NCI-H748 treated with DMSO at 0.1 percent for 48 hours (cell line): ENCODE measurements around the gene MESP2.

ENCODE experiments used
- DNase-seq: peaks from one replicate; lab custom pipeline; 2025; lab: John Stamatoyannopoulos, UW

The MESP2 gene

GRCh38 chr15:89802231-89802928 is 26.2 kb downstream of the MESP2 start:
- no peak for DNase-seq

- no peak for DNase-seq
Measured at GRCh38 chr15:89802986-89803824, 27.1 kb downstream of the MESP2 start.

GRCh38 chr15:89803941-89804800 is 28.0 kb downstream of the MESP2 start:
- DNase-seq = no peak

- no peak for DNase-seq
Measured at GRCh38 chr15:89805241-89806209, 29.4 kb downstream of the MESP2 start.

- DNase-seq = no peak
Measured at GRCh38 chr15:89806210-89806558, 30.1 kb downstream of the MESP2 start.

GRCh38 chr15:89806559-89807550 is 30.7 kb downstream of the MESP2 start:
- DNase-seq = no peak

GRCh38 chr15:89807689-89808088 is 31.6 kb downstream of the MESP2 start:
- no peak for DNase-seq

GRCh38 chr15:89808160-89808870 is 32.2 kb downstream of the MESP2 start:
- DNase-seq = no peak

GRCh38 chr15:89809093-89809786 is 33.1 kb downstream of the MESP2 start:
- DNase-seq = no peak

- DNase-seq = no peak
Measured at GRCh38 chr15:89809787-89810148, 33.6 kb downstream of the MESP2 start.

GRCh38 chr15:89810837-89811236 is 34.7 kb downstream of the MESP2 start:
- DNase-seq = no peak

- DNase-seq = no peak
Measured at GRCh38 chr15:89812011-89812846, 36.1 kb downstream of the MESP2 start.

- no peak for DNase-seq
Measured at GRCh38 chr15:89812847-89813320, 36.8 kb downstream of the MESP2 start.

- no peak for DNase-seq
Measured at GRCh38 chr15:89813381-89814111, 37.4 kb downstream of the MESP2 start.

- no peak for DNase-seq
Measured at GRCh38 chr15:89814112-89814742, 38.1 kb downstream of the MESP2 start.

- no peak for DNase-seq
Measured at GRCh38 chr15:89815769-89816168, 39.6 kb downstream of the MESP2 start.
